GM21825 (cell line): ENCODE data around the gene NCS1.
"Not testable (repeated sequence)": the region's sequence is repeated elsewhere in the genome, so short reads cannot be mapped to it uniquely, and the experiment has no call there.

Experiments
- ATAC-seq: cut with Tn5 transposase; IDR thresholded peaks from one replicate; pipeline ENCODE4 v1.9.1; 2021; ENCODE audit warnings: mild to moderate bottlenecking, moderate library complexity; ENCODE audit not compliant: unreplicated experiment

NCS1 gene

DNA sequence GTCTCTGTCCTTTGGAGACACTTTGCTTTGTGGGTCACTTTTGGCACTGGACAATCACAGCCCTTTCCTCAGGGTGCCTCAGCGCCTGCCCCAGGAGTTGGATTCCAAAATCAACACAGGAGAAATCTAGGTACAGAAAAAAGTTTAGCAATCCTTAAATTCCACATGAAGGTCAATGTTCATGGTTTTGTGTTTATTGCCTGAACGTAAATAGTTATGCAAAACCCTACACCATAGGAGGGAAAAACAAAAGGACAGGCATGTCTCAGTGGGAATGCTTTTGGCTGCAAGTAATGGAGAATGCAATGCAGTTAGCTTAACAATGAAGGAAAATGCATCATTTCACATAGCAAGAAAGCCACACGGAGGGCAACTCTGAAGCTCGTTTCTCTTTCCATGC lies 86.8 kb downstream of the NCS1 start:
- no peak for ATAC-seq

DNA sequence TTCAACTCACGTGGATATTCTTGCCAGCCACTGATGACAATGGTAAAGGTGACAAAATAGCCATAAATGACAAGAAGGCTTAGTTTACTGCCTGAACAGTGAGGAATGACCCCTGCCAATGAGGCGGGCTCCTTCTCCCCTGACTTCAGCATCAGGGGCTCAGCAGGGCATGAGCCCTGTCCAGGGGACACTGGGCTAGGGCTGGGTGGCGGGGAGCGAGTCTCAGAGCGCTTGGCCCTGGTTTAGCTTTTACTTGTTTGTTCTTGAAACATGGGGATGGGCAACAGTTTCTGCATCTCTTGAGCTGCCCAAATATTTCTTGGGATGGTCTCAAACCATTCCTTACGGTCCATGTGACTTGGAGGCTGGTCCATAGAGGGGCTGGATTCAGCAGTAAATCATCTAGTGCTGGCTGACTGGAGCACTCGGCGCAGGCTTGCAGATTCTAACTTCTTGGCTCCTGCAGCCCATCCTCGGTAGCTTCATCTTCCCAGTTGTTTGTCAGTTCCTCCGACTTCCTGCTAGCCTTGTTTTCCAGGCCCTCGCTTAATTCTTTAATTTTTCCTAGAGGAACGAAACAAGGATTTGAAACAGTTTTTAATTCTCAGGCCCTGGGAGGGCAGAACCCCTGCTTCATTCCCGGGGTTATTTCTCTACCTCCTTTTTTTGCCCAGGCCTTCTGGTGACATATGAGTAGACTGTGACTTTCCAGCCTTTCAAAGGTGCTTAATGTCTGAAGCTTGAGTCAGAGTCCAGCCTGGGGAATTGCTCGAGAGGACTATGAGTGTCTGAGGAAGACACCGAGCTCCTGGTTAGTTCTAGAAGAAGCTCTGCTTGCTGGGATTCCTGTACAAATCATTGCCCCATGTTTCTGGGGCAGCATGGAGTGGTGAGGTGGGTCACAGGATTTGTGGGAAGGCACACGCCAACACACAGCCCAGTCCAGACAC lies 88.9 kb downstream of the NCS1 start:
- no peak for ATAC-seq

DNA sequence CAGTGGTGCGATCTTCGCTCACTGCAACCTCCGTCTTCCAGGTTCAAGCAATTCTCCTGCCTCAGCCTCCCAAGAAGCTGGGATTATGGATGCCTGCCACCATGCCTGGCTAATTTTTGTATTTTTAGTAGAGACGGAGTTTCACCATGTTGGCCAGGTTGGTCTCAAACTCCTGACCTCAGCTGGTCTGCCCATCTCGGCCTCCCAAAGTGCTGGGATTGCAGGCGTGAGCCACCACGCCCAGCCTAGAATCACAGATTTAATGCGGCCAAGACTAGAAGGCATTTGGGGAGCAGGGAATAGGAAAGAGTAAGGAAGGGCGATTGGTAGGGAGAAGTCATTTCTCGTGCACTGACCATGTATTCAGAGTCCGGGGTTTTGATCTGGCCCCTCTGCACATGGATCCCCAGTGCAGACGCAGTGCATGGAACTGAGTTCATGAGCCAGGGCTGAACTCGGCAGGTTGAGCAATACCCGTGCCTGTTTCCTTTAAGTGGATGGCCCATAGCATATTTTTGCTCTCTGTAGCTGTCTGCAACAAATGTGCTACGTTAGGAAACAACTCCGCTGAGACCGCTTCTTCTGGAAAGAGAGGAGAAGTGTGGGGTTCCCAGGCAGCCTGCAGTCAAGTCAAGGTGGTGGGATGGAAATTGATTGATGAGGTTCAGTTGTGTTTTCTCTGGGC lies 90.0 kb downstream of the NCS1 start:
- no peak for ATAC-seq

DNA sequence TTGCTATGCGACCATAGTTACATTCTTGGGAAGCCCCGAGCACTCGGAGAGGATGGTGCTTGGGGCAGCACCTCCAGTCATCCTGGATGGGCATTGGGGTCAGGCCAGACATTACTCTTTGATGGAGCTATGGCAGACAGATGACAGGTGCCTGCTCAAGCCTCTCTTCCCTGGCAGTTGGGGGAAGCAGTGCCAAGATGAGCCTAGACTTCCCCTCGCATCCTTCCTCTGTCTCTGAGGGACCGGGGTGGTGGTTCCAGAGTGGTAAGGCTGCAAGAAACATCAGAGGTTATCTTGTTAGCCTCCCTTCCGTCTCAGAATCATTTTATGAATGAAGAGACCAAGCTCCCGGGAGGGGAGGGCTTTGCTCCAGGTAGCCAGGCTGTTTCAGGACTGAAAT lies 90.6 kb downstream of the NCS1 start:
- no peak for ATAC-seq

DNA sequence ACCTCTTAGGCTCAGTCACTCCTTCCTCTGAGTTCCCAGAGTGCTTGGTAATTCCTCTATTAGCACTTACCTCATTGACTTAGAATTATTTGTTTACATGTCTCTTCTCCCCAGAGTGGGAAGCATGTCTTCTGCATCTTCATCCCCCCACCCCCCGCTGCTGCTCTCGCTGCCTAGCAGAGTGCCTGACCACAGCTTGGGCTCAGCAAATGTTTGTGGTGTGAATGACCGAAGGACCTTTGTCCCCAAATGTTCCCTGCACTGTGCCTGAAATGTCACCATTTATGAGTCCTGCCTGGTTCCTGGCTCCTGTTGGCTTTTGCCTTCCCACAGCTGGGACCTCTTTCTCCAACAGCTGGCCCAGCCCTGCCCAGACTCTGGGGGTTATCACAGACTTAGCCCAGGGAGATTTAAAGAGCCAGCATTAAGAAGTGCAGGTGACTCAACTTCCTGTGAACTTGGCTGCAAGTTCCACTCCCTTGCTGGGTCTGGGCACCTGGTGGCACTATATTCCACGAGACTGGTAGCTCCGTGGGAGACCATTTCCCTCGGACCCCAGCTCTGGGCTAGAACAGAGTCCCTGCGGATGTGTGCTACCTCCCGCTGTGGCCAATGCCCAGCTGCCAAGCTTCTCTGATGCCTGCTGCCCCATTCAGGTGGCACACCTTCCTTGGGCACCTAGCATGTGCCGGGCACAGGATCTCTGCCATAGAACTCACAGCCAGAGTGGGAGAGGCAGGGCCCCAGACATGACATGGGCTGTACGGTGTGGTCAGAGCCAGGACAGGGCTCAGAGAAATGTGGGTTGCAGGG lies 91.6 kb downstream of the NCS1 start:
- ATAC-seq = no peak

DNA sequence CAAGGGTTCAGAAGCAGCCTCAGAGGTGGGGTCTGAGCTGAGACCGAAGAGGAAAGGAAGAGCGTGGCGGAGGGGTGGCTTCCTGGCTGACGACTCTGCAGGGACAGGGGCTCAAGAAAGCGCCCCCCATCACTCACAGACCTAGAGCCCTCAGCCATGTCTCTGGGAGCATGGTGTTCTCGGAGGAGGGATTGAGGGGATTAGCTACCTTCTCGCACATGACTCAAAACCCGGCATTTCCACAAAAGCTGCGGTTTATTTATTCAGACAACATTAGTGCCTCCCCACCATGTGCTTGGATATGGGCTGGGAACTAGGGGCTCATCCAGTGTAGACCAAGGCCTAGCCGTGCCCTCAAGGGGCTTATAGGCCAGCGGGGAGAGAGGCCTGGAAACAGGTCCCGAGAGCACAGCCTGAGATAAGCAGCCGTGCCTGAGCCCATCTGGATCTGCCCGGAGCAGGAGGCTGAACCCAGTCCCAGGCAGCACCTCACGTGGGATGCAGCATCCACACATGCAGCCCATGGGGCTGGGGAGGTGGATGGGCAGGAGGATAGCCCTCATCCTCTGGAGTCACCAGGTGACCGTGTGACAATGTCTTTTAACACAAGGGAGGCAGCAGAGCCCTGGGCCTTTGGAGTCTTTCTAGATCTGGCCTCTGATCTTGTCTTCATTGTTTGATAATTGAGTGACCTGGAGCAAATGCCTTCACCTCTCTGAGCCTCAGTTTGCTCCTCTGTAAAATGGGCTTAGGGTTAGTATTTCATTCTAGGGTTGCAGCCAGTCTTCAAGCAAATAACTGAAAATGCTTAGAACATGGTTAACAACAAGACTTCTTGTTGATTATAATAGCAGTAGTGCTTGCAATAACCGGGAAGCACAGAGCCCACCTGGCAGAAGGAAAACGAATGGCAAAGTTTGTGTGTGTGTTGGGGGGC lies 92.5 kb downstream of the NCS1 start:
- no peak for ATAC-seq

DNA sequence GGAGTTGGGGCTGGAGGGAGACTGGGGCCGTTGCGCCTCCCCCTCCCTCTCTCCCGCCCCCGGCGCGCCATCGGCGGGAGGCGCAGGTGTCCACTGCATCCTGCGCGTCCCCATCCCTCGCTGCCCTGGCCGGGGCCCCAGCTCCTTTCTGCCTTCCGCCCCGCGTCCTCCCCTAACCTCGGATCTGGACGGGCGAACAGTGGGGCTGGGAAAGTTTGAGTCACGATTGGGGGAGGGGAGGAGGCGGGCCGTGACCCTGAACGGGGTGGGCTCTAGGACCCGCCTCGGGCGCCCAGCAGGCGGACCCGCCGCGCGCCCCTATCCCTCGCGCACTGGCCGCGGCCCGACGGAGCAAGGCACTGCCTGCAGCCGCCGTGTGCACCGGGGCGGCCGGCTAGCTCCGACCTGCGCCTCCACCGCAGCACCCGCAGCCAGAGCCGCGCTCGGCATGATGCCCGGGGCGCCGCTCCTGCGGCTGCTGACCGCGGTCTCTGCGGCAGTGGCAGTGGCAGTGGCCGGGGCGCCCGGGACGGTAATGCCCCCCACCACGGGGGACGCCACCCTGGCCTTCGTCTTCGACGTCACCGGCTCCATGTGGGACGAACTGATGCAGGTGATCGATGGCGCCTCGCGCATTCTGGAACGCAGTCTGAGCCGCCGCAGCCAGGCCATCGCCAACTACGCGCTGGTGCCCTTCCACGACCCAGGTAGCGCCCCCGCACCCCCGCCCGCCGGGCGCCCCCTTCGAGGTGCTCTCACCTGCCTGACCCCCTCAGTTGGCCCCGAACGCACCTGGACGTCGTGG lies 93.4 kb downstream of the NCS1 start, which contains the start of gene HMCN2:
TSS of gene HMCN2 (plus strand) at position 330 of the 805 bp plus-strand sequence. CDS start at position 449, 119 bp downstream.
- ATAC-seq = no peak

DNA sequence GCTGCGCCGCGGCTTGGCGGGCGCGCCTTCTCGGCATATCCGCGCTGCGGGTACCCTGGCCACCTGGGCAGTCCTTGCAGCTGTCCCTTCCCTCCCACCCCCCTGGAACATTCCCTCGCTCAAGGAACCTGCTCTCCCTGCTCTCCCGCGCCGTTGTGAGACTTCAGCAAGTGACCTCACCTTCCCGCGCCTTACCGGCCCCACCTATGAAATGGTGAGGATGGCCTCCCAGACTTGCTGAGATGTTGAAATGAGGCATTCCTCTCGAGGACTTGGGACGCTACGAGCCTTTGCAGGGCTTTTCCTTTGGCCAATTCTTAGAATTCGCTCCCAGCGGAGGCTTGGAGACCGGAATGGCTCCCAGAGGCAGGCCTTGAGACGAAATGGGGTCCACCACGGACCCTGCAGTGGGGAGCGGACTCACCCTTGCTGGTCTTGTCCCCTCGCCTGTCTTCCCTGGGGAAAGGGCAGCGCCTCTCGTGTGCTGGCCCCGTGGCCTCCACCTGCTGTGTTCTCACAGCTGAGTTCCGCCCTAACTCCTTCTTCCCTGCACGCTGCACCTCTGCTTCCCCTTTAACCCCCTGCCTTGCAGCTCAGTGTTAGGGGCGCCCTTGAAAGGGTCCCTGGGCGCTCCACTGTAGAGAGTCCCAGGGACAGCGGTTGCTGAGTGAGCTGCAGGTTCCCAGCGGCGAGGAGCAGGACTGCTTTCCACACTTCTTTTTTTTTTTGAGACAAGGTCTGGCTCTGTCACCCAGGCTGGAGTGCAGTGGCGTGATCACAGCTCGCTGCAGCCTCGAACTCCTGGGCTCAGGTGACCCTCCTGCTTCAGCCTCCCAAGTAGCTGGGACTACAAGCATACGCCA lies 94.3 kb downstream of the NCS1 start:
- no peak for ATAC-seq

DNA sequence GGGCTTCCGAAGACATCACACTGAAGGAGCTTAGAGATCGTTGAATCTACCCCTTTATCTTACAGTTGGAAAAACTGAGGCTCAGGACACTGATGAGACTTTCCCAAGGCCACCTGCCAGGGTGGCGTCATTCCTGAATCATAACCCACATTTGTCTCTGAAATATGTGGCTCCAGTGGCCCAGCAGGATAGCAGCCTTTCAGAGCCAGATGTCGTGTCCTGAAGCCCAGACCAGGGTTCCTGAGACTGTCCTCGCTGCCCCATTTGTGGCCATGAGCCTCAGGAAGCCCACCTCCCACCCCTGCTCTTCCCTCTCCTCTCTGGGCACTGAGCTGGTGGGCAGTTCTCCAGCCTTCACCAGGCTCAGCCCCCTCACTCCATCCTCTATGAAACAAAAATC lies 95.7 kb downstream of the NCS1 start:
- no peak for ATAC-seq

DNA sequence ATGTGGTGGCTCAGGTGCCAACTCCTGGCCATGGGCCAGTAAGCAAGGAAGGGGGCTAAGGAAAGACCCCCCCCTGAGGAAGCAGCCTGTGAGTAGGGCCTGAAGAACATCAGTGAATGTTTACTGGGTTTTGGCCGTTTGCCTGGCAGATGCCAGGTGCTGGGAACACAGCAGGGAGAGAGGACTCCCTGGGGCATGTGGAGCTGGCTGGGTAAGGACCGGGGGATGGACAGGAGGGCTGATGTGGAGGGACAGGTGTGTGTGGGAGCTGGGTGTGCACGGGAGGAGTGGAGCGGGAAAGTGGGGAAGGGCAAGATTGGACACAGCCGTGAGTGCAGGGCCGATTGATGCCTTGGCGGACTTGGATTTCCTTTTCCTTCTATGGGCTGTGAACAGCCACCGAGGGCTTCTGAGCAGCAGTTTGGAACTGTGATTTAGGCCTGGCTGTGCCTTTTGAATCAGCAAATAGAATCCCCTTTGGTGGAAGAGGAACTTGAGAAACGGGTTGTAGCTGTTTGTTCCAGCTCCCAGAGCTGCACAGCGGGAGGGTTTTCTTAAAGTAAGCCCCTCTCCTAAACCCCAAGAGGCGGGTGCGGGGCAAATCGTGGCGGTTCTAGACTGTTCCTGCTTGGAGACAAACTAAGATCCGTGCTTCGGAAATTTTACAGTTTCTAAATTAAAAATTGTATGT lies 96.5 kb downstream of the NCS1 start:
- ATAC-seq = no peak

DNA sequence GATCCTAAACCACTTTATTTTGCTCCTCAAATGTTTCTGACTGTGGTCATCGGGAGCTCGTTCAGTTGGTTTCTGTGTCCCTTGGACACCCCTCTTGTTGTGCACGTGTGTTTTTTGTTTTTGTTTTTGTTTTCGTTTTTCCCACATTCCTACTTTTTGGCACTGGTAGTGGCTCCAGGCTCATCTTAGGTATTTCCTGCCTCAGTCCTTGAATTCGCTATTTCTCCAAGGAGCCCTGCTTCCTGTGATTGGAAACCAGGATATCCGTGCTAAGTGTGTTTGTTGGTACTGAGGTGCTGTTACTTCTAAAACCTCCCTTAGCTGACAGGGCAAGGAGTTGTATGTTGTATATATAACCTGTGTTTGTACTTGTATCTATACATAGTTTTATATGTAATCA lies 99.3 kb downstream of the NCS1 start:
- ATAC-seq = no peak

DNA sequence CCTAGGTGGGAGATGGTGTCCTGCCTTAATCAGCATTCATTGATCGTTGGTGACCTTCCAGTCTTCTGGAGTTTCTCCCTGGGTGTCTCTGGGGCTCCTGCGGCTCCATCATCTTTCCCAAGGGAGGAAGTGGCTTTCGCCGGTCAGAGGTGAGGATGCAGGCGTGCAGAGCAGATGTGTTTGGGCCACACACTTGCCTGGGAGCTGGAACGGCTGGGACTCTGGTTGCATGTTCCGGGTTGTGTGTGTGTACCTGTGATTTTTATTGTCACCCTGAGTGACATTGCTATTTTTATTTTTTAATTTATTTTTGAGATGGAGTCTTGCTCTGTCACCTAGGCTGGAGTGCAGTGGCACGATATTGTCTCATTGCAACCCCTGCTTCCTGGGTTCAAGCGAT lies 103.0 kb downstream of the NCS1 start:
- no peak for ATAC-seq

DNA sequence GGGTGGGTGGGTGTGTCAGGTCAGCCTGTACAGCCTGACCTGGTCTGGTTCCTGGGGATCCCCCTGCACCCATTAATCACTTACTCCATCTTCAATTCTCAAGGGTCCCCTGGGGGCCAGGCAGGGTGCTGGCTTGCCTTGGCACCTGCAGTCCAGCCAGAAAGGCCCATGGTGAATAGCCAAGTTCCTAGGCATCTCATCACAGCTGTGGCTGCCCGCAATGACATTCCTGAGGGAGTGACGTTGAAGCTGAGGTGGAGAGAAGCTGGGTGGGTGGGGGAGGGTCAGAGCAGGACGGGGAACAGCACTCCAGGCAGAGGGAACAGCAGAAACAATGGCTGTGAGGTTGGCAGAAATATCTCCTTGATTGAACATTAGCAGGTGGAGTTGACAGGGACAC lies 103.9 kb downstream of the NCS1 start:
- no peak for ATAC-seq

DNA sequence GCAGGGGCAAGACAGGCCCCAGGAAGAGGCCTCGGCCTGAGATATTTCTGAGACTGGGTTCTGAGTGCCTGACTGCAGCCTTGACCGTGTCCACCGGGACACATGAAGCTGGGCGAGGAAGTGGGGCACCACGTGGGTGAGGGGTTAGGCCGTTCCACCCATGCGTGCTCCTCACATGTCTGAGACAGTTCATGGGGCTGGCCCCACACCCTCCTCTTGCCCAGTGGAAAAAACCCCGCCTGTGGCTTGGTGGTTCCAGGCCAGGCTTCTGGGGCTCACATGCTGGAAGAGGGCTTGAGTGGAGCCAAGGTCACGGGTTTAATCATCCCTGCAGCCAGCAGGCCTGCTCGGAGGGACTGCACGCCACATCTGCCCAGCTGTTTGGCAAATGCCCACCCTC lies 104.8 kb downstream of the NCS1 start:
- no peak for ATAC-seq

DNA sequence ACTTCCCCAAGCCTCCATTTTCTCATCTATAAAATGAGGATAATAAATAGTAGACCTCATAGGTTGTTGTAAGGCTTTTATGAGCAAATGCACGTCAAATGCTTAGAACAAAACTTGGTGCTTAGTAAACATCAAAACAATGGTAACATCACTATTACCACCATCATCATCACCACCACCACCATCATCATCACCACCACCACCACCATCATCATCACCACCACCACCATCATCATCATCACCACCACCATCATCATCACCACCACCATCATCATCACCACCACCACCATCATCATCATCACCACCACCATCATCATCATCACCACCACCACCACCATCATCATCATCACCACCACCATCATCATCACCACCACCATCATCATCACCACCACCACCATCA lies 105.3 kb downstream of the NCS1 start:
- not testable (repeated sequence) for ATAC-seq

DNA sequence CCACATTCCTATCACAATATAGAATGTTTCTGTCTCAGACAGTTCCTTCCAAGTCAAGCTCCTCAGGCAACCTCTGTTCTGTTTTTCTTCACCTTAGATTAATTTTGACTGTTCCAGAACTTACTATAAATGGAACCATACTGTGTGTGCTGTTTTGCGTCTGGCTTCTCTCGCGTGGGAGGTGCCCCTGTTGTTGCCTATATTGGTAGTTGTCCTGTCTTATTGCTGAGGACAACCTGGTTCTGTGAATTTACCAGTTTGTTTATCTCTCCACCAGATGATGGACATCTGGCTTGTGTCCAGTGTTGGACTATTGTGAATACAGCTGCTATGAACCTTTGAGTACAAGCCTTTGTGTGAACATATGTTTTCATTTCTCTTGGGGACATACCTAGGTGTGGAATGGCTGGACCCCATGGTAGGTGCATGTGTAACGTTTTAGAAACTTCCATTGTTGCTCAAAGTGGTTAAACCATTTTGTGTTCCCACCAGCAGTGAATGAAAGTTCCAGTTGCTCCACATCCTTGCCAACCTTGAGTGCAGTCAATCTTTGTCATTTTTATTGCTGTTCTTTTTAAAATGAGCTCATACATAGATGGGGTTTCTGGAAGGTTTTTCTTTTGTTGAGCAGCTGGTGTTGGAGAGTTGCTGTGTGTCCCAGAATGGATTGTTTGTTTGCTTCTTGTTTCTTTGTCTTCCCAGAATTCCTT lies 111.5 kb downstream of the NCS1 start:
- ATAC-seq = no peak

DNA sequence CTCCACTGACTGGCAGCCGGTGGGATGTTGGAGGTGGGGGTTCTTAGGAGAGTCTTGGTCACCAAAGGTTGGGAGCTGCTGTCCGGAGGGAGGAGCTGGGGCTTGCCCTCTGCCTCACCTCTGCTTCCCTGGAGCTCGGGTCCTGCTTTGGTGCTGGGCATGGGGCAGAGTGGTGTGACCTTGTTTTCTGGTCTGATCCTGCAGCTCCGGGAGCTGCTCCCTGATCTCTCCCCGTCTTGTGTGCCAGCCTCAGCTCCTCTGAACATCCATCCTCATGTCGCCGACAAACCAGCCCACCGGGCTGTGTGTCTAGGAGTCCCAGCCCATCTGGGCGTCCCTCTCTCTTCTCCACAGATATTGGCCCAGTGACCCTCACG lies 112.0 kb downstream of the NCS1 start:
- ATAC-seq = no peak
